Cerebellar cortex (tissue), 1 donor: ENCODE measurements around the gene IDH3G.
A peak's percentile ranks its signal among the peaks of the same experiment; 100 is the strongest.

Experiments
- DNase-seq: peaks from one replicate; pipeline ENCODE4 v3.0.0-alpha.2; 2015; ENCODE audit warnings: low spot score

Gene IDH3G

DNA sequence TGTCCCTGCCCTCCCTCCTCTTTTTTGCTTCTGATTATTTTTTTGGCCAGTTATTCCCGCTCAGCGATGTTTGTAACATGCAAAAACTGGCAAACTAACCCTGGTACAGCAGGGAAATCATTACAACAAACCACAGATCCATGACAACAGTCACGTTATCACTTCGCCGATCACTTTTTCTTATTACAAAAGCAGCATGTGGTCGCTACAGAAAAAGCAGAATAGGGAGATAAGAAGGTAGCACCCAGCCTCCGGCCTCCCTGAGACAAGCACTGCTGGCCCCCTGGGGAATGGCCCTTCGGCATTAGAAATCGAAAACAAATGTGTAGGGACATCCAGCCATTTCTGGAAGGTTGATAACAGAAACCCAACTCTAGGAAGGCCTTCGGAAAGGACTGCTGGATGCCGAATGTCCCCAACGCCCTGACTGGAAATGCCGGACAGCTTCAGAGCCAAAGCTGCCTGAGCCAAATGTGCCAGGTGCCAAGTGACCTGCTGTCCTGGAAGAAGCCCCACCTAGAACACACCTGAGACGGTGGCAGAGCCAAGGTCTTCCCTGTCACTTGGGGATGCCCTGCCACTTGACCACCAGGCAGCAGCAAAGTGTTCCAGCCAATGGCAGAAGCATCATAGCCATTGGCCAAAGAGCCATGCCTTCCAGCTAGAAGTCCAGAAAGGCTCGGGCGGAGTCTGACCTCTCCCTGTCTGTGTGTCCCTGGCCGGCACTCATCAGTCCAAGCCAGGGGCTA, 2.9 kb downstream of the IDH3G start:
- DNase-seq: peak; percentile 51

DNA sequence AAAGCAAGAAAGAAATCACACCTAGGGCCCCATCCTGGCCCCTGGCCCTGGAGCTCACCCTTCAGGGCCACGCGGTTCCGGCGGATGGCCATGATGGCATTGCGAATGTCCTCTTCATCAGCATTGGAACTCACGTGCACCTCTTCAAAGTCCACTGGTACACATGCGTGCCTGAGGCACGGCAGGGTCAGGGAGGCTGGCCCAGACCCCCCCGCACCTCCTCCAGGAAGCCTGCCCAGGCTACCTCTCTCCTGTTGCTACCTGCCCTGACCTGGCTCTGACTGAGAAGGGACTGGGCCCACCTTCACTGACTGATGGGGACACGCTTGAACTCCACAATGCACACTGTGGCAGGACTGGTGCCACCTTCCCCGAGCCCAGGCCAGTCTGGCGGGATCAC, 4.5 kb downstream of the IDH3G start:
- DNase-seq: no peak

DNA sequence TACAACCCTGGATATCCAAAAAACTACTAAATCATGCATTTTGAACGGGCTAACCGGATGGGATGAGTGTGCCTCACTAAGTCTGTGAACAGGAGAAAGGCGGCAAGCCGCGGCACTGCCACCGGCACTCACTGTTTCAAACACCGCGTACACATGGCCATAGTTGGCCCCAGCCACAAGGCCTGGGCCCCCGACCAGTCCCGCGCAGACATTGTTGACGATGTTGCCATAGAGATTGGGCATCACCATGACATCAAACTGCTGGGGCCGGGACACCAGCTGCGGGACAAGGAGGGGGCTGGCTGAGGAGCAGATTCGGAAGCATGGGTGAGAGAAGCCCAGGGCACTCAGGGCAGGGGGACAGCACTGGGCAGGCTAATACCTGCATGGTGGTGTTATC, 7.5 kb downstream of the IDH3G start:
- DNase-seq: no peak

DNA sequence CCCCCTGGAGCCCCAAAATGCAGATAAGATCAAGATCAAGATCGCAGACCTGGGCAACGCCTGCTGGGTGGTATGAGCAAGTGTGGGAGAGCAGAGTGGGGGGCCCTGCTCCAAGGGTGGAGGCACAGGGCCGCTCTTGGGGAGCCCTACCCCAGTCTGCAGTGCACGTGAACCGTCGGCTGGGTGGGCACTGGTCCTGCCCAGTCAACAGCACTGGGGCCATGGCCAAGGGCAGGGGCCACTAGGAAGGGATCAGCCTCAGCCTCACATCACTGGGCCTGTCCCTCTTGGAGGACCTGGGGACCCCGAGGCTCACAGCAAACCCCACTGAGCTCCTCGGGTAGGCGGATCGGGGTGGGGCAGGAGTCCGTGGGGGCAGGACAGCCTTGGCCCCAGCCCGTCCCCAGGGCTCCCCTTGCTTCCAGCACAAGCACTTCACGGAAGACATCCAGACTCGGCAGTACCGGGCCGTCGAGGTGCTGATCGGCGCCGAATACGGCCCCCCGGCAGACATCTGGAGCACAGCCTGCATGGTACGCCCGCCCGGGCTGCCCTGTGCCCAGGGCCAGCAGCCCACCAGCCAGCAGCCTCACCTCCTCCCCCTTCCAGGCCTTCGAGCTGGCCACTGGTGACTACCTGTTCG, 9.7 kb downstream of the IDH3G start:
- DNase-seq: no peak

- no peak for DNase-seq
Measured at GRCh38 chrX:153783378-153784013, 10.7 kb downstream of the IDH3G start.

DNA sequence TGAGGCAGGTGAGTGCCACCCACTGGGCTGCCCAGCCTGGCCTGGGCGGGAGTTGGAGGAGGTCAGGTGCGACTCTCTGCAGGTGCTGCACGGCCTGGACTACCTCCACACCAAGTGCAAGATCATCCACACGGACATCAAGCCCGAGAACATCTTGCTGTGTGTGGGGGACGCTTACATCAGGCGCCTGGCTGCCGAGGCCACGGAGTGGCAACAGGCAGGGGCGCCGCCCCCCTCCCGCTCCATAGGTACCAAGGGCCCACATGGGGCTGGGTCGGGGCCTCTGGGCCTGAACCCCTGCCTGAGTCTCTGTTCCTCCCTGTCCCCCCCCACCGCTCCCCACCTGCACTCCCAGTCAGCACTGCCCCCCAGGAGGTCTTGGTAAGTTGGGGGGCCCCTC, 11.3 kb downstream of the IDH3G start:
- DNase-seq: no peak

GRCh38 chrX:153782313-153782712, 11.9 kb downstream of the IDH3G start:
- no peak for DNase-seq

DNA sequence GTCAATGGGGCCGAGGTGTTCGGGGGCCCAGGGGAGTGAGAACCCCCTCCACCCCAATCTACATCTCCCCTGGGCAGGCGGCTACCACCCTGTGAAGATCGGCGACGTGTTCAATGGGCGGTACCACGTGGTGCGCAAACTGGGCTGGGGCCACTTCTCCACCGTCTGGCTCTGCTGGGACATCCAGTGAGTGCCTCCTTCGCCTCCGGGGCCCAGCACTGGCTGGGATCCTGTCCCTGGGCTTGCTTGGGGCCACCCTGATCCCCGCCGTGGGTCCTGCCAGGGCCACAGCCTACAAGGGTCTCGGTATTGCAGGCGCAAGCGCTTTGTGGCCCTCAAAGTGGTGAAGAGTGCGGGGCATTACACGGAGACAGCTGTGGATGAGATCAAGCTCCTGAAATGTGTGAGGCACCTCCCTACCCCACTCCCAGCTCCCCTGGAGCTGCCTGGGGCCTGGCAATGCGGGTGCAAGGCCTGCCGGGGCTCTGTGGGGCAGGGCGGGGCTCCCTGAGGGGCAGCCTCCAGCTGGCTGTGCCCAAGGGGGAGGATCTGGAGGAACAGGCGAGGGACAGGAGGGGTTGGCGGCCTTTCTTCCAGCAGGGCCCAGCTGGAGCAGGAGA, 12.6 kb downstream of the IDH3G start:
- DNase-seq: no peak

- DNase-seq: no peak
Measured at GRCh38 chrX:153780678-153781427, 13.3 kb downstream of the IDH3G start, which contains the start of gene SRPK3. SRPK3 (plus strand) TSS chrX:153781041; CDS start chrX:153781087, 46 bp downstream.

DNA sequence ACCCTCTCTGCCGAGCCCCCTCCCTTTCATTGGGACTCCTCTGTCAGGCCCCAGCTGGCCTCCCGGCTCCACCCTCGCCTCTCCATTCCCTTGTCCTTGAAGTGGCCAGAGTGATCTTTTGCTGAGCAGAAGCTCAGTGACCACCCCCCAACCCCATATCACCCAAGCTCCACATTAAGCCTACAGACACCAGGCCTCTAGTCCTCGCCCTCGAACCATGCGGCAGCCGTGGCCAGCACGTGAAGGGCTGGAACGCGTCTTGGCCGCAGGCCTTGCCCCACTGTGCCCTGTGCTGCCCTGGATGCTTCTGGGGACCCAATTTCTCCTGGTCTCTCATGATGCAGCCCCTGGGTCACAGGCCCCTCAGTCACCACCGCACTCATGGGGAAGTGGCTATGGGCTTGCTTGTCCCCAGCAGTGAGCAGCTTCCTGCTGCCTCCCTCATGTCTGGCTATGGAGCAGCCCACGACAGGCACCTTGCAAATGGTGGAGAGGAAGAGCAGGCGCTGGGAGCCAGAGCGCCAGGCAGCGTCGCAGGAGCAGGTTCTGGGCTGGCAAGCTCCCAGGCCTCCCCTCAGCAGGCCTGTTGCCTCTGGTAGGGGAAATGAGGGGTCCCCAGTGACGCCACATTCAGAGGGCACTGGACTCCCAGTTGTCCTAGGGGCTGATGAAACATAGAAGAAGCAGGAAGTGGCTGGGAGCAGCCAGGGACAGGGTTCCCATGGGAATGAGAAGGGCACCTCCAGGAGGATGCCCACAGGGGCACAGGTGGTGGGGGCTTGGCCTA, 14.1 kb downstream of the IDH3G start:
- DNase-seq: no peak

DNA sequence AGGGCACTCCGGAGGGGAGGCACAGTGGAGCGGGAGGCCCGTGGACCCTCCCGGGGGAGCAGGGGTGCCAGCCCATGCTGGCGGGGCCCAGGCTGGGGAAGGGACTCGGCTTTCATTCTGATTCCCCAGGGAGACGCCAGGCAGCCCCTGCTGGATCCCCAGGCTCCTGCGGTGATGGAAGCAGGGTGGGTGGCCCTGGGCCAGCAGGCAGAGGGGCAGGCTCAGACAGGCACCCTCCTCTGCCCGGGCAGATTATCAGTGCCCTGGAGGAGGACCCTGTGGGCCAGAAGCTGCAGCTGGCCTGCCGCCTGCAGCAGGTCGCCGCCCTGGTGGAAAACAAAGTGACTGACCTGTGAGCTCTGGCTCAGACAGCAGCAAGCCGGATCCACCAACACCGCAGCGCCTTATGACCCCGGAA, 15.5 kb downstream of the IDH3G start:
- no peak for DNase-seq

GRCh38 chrX:153778181-153778580, 16.0 kb downstream of the IDH3G start:
- DNase-seq: no peak

GRCh38 chrX:153777261-153778090, 16.7 kb downstream of the IDH3G start:
- no peak for DNase-seq

GRCh38 chrX:153776611-153777045, 17.5 kb downstream of the IDH3G start:
- DNase-seq: no peak

- DNase-seq: no peak
Measured at GRCh38 chrX:153776120-153776599, 18.0 kb downstream of the IDH3G start.

DNA sequence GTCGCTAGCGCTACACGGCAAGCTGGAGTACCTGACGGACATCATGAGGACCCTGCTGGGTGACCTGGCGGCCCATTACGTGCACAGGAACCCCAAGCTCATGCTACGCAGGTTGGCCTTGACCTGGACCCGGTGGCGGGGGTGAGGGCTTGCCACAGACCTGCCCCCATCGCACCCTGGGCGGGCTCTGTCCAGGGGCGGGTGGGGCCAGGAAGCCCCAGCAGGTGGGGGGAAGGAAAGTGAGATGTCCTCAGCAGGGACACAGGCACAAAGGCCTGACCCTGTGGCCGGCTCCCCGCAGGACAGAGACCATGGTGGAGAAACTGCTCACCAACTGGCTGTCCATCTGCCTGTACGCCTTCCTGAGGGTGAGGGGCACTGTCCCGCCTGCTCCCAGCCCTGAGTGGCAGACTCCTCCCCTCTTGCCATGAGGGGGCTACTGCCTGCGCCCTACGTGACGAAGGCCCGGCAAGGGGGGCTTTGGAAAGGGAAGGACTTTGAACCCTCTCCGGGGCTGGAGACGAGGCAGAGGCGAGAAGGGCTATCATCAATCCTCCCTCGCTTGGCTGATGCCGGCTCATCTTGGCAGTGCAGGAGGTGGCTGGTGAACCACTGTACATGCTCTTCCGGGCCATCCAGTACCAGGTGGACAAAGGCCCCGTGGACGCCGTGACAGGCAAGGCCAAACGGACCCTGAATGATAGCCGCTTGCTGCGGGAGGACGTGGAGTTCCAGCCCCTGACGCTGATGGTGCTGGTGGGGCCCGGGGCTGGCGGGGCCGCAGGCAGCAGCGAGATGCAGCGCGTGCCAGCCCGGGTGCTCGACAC, 18.7 kb downstream of the IDH3G start:
- DNase-seq: no peak

DNA sequence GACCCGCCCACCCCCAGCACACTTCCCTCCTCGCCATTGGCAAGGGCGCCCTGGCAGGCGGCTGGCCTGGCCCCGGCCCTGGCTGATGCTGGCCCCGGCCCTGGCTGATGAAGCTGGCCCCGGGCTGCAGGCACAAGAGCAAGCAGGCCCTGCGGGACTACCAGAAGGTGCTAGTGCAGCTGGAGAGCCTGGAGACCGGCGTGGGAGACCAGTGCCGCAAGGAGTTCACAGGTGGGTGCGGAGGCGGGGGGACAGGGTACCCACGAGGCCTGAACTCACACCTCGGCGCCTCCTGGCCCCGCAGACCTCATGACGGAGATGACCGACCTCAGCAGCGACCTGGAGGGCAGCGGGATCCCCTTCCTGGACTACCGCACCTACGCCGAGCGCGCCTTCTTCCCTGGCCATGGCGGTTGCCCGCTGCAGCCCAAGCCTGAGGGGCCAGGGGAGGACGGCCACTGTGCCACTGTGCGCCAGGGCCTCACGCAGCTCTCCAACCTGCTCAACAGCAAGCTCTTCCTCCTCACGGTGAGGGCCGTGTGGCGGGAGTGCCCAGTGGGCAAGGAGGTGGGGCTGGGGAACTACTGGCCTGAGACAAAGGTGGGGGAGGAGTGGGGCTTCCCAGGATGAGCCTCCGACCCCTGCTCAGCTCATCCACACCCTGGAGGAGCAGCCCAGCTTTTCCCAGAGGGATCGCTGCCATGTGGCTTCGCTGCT, 19.4 kb downstream of the IDH3G start:
- DNase-seq: no peak
